IMR-90 (cell line): Measurements from ENCODE around the gene CROCC2. TPM values are rescaled to one million over a fixed set of nuclear protein-coding genes. Genes with fewer than 3 reads are reported as not detected.

Experiments
- ATAC-seq: fragments of 200-7000 bp; cut with Tn5 transposase; 2 replicates; pipeline ENCODE4 v1.9.1; 2020; ENCODE audit warnings: low read depth, mild to moderate bottlenecking, moderate library complexity
- BruUV-seq: library from RNA; stranded (reverse); fragments of 400-500 nt; replicated peaks from 2 replicates; lab custom pipeline; 2021; lab: Mats Ljungman, UMichigan
- CTCF ChIA-PET: fragments of 300-600 bp; formaldehyde crosslinking; extraction: SDS; loops from one replicate; lab custom pipeline; 2021; ENCODE audit warnings: antibody characterized with exemption; lab: Yijun Ruan, JAX
- POLR2A ChIA-PET: fragments of 300-600 bp; sonication (Branson Sonifier 250); formaldehyde crosslinking; loops from one replicate; lab custom pipeline; 2022; ENCODE audit warnings: antibody characterized with exemption; ENCODE audit not compliant: unreplicated experiment; lab: Charles Lee
- DNase-seq: peaks from one replicate; pipeline ENCODE4 v3.0.0; 2013
- H2AFZ ChIP-seq: replicated peaks from 2 replicates; pipeline ENCODE3; 2013; ENCODE audit warnings: low read length, mild to moderate bottlenecking; ENCODE audit not compliant: poor library complexity
- H2AK5ac ChIP-seq: 2 replicates; pipeline ENCODE4 v1.6.1; 2013; ENCODE audit warnings: low read depth, low read length, inconsistent platforms
- H2AK9ac ChIP-seq: replicated peaks from 2 replicates; pipeline ENCODE3; 2013; ENCODE audit warnings: mild to moderate bottlenecking, low read depth, low read length, moderate library complexity; ENCODE audit not compliant: poor library complexity
- H2BK120ac ChIP-seq: 2 replicates; pipeline ENCODE4 v1.6.1; 2013; ENCODE audit warnings: low read depth, low read length, inconsistent platforms
- H2BK15ac ChIP-seq: 3 replicates; pipeline ENCODE4 v1.6.1; 2013; ENCODE audit warnings: low read depth, low read length, inconsistent platforms
- H2BK20ac ChIP-seq: 2 replicates; pipeline ENCODE4 v1.6.1; 2013; ENCODE audit warnings: low read depth, mild to moderate bottlenecking, inconsistent platforms, low read length, moderate library complexity
- H2BK5ac ChIP-seq: 2 replicates; pipeline ENCODE4 v1.6.1; 2013; ENCODE audit warnings: mild to moderate bottlenecking, low read depth, low read length, inconsistent platforms; ENCODE audit not compliant: poor library complexity, severe bottlenecking
- H3K14ac ChIP-seq: replicated peaks from 2 replicates; pipeline ENCODE4 v1.6.1; 2013; ENCODE audit warnings: low read depth, low read length, inconsistent platforms
- H3K18ac ChIP-seq: 2 replicates; pipeline ENCODE4 v1.6.1; 2013; ENCODE audit warnings: low read depth, low read length, control low read depth
- H3K23ac ChIP-seq: 2 replicates; pipeline ENCODE4 v1.6.1; 2013; ENCODE audit warnings: low read depth, low read length, inconsistent platforms
- H3K27ac ChIP-seq: 2 replicates; pipeline ENCODE4 v1.5.1; 2013; ENCODE audit warnings: mild to moderate bottlenecking, control low read depth, low read length; ENCODE audit not compliant: insufficient read depth
- H3K27me3 ChIP-seq: 2 replicates; pipeline ENCODE4 v1.6.1; 2013; ENCODE audit warnings: low read length; ENCODE audit not compliant: control insufficient read depth, insufficient read depth
- H3K36me3 ChIP-seq: 2 replicates; pipeline ENCODE4 v1.6.1; 2013; ENCODE audit warnings: low read length, mixed read lengths; ENCODE audit not compliant: control insufficient read depth, insufficient read depth
- H3K4ac ChIP-seq: 2 replicates; pipeline ENCODE4 v1.6.1; 2013; ENCODE audit warnings: low read depth, low read length, inconsistent platforms
- H3K4me1 ChIP-seq: 2 replicates; pipeline ENCODE4 v1.6.1; 2013; ENCODE audit warnings: low read length, mixed read lengths; ENCODE audit not compliant: control insufficient read depth, insufficient read depth
- H3K4me2 ChIP-seq: 2 replicates; pipeline ENCODE4 v1.6.1; 2013; ENCODE audit warnings: low read depth, mild to moderate bottlenecking, control low read depth, low read length, moderate library complexity
- H3K4me3 ChIP-seq: 2 replicates; pipeline ENCODE4 v1.5.1; 2013; ENCODE audit warnings: low read depth, mild to moderate bottlenecking, control low read depth, low read length, moderate library complexity; ENCODE audit not compliant: insufficient read depth
- H3K56ac ChIP-seq: 2 replicates; pipeline ENCODE4 v1.6.1; 2013; ENCODE audit warnings: low read length, inconsistent platforms; ENCODE audit not compliant: insufficient read depth; ENCODE audit errors: extremely low read depth
- H3K79me1 ChIP-seq, 2 experiments: 2 replicates each; pipeline ENCODE4 v1.6.1; 2013; ENCODE audit warnings: low read length in 2 of 2, inconsistent platforms in 1 of 2, low read depth in 1 of 2
- H3K9ac ChIP-seq: 2 replicates; pipeline ENCODE4 v1.6.1; 2013; ENCODE audit warnings: low read depth, low read length, control low read depth
- H3K9me1 ChIP-seq: 2 replicates; pipeline ENCODE4 v1.6.1; 2013; ENCODE audit warnings: low read length, inconsistent platforms; ENCODE audit not compliant: insufficient read depth
- H3K9me3 ChIP-seq: 2 replicates; pipeline ENCODE4 v1.6.1; 2013; ENCODE audit warnings: low read length; ENCODE audit not compliant: control insufficient read depth, insufficient read depth
- H4K20me1 ChIP-seq: 2 replicates; pipeline ENCODE4 v1.6.1; 2013; ENCODE audit warnings: low read length, inconsistent platforms; ENCODE audit not compliant: insufficient read depth
- H4K5ac ChIP-seq: 2 replicates; pipeline ENCODE4 v1.6.1; 2013; ENCODE audit warnings: mild to moderate bottlenecking, low read depth, low read length, control low read depth
- H4K8ac ChIP-seq, 2 experiments: 2 replicates each; pipeline ENCODE4 v1.6.1; 2013; ENCODE audit warnings: low read depth in 2 of 2, low read length in 2 of 2, control low read depth in 1 of 2, inconsistent platforms in 1 of 2
- H4K91ac ChIP-seq: 2 replicates; pipeline ENCODE4 v1.6.1; 2013; ENCODE audit warnings: low read depth, low read length, inconsistent platforms; ENCODE audit not compliant: insufficient read depth
- BHLHE40 ChIP-seq: fragments of 150-350 bp; IDR thresholded peaks from 2 replicates; pipeline ENCODE4 v1.6.1; 2016; ENCODE audit warnings: mild to moderate bottlenecking, low read depth, low read length
- CEBPB ChIP-seq: IDR thresholded peaks from 2 replicates; pipeline ENCODE4 v1.6.1; 2012; ENCODE audit warnings: low read depth, low read length, improper control_type of control experiment
- FOS ChIP-seq: fragments of 150-350 bp; IDR thresholded peaks from 2 replicates; pipeline ENCODE4 v1.6.1; 2016; ENCODE audit warnings: low read depth, low read length
- WGBS, 2 experiments: methylation state at CpG; one replicate each; pipeline versions ENCODE4 v1.1.5 to v1.1.7; 2013; ENCODE audit warnings: missing lambda C conversion rate in 2 of 2; ENCODE audit not compliant: insufficient read length in 1 of 2; ENCODE audit errors: extremely low coverage in 2 of 2; 5-methylcytosine and 5-hydroxymethylcytosine counted together
- dilution Hi-C: fragments of 300-500 bp; cut with HindIII; formaldehyde crosslinking; loops from one replicate; pipeline ENCODE4 v1.14.3; 2018; ENCODE audit warnings: low sequenced_read_pairs; ENCODE audit not compliant: unreplicated experiment
- in situ Hi-C: fragments of 300-500 bp; cut with MboI; formaldehyde crosslinking; loops from 3 replicates; pipeline ENCODE4 v1.14.3; 2019; ENCODE audit warnings: low sequenced_read_pairs, inconsistent platforms, mixed read lengths
- intact Hi-C: fragments of 100-400 bp; cut with micrococcal nuclease; formaldehyde crosslinking; loops from 2 replicates; pipeline ENCODE4 v1.10.0; 2022
- polyA plus RNA-seq, 3 experiments: library from polyadenylated mRNA; depleted of rRNA; stranded (reverse); fragments of >200 nt; gene quantifications; 2 replicates each; pipeline ENCODE4 v1.2.3, GENCODE V29; 2012; ENCODE audit warnings: low replicate concordance in 1 of 3
- total RNA-seq: library from RNA; depleted of rRNA; stranded (reverse); fragments of >200 nt; gene quantifications from 2 replicates; pipeline ENCODE4 v1.2.3, GENCODE V29; 2012
- TF ChIP-seq, protein P1 (sequence below): fragments of 150-350 bp; IDR thresholded peaks from 2 replicates; pipeline ENCODE4 v1.6.1; 2016; ENCODE audit warnings: low read depth, mild to moderate bottlenecking, low read length, moderate library complexity, borderline replicate concordance

The CROCC2 gene
- total and polyA plus RNA-seq, 2 of the 4 experiments (the other 2 are of a cell fraction), result not detected

DNA sequence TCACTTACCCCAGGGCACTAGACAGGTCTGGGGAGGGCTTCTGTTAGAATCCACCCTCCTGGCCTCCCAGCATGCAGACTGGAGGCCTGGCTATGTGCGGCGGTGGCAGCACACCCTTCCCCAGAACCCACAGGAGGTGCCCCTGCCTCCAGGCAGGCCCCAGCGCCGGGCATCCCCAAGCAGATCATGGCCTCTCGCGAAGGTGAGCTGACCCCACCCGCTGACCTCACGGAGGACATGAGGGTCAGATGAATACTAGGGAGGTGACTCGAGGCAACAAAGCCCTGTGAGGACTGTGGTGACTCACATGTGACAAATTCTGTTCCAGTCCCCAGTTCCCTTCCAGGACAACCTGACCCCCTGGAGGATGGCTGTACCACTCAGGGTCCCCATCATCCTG, 12.1 kb upstream of the CROCC2 start:
- H4K8ac ChIP-seq, result no peak overlapping the region
- intact Hi-C loops, result no loop called here
- no CpG with 5 or more reads among the region's 9 CpGs for WGBS, 2 experiments

More for the DNA sequence above, 12.1 kb upstream of the CROCC2 start:
- DNase-seq (no peak), ATAC-seq (no peak)
- no peak overlapping the region for H2AK9ac ChIP-seq
- H2BK20ac ChIP-seq, result no peak overlapping the region
- H3K9ac ChIP-seq, result no peak overlapping the region
- no peaks in the 10 kb centered on the region for H3K79me1 ChIP-seq
- peaks cover 5% of the 10 kb centered on the region; the same call in 1 of the 2 replicates for H3K27me3 ChIP-seq
- H3K18ac ChIP-seq, result no peak overlapping the region
- H3K27ac ChIP-seq, result no peak overlapping the region
- no peak overlapping the region for H3K14ac ChIP-seq
- H4K5ac ChIP-seq, result no peak overlapping the region
- dilution Hi-C loops, result no loop called here
- no peak overlapping the region for H4K91ac ChIP-seq
- CTCF ChIA-PET, result no interaction called here
- no peak overlapping the region for H2BK5ac ChIP-seq
- no peak for TF ChIP-seq CEBPB
- TF ChIP-seq, protein P1, sequence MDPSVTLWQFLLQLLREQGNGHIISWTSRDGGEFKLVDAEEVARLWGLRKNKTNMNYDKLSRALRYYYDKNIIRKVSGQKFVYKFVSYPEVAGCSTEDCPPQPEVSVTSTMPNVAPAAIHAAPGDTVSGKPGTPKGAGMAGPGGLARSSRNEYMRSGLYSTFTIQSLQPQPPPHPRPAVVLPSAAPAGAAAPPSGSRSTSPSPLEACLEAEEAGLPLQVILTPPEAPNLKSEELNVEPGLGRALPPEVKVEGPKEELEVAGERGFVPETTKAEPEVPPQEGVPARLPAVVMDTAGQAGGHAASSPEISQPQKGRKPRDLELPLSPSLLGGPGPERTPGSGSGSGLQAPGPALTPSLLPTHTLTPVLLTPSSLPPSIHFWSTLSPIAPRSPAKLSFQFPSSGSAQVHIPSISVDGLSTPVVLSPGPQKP, result no peak
- TF ChIP-seq BHLHE40, result no peak
- no peak for TF ChIP-seq FOS
- no peaks in the 10 kb centered on the region for H3K9me1 ChIP-seq
- no peak overlapping the region for H3K4me3 ChIP-seq
- no peak overlapping the region for H3K56ac ChIP-seq
- H2AK5ac ChIP-seq, result no peak overlapping the region
- POLR2A ChIA-PET, result no interaction called here
- H2AFZ ChIP-seq, result no peak overlapping the region
- H4K20me1 ChIP-seq, result no peaks in the 10 kb centered on the region
- H2BK120ac ChIP-seq, result no peak overlapping the region
- no peak overlapping the region for H3K4me2 ChIP-seq
- no peak overlapping the region for H2BK15ac ChIP-seq
- no peak overlapping the region for H3K23ac ChIP-seq
- no TSS peak for BruUV-seq
- no peaks in the 10 kb centered on the region; the same call in 1 of the 2 replicates for H3K4me1 ChIP-seq
- in situ Hi-C loops, result no loop called here
- no peak overlapping the region for H3K4ac ChIP-seq
- H3K36me3 ChIP-seq, result no peaks in the 10 kb centered on the region
- H3K9me3 ChIP-seq, result no peaks in the 10 kb centered on the region
